Measurements from ENCODE around the gene BPIFA3.

The BPIFA3 gene

DNA sequence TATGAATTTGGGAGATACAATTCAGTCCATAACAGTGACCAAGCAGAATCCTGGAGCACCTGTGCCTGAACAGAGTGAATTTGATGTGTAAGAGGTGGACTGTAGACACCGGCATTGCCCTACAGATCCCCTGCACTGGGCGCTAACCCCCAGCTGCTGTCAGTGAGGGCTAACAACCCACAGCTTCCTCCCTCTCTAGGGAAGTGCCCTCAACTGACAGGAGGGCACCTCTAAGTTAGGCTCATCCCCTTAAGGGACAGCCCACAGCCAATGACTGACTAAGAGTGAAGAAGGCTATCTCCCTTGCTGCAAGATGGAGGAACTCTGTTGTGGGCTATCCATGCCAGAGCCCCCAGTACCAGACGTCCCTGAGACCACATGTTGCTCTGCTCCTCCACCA, 50.5 kb downstream of the BPIFA3 start:
- DNase-seq: no peak

DNA sequence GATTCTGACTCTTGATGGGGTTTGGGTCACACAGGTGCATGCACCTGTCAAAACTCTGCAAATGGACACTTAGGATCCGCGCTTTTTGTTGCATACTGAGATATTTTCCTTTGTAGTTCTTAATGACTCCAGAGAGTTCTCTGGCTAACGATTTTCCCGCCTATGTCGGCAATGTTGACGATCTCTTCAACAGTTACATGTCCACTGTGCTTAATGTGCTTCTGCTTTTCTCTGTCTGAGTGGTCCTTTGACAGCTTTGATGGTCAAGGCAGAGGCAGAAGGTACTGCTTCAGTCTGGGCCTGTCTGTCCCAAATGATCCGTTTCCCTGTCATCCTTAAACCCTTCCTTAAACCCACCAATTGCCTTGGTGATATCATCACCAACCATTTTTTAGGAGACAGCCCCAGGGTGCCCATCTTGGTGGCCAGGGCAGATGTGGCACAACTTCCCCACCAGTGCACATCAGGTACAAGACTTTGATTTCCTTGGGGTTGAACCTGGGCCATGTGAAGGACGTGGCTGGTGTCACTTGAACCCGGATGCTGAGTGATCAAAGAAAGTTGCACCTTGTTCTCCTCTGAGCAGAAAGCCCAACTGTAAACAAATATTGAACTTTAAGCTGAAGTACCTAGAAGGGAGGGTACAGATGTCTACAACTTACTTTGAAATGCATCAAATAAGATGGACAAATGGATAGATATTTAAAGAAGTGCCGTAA, 55.2 kb downstream of the BPIFA3 start:
- DNase-seq: peak; percentile 19

DNA sequence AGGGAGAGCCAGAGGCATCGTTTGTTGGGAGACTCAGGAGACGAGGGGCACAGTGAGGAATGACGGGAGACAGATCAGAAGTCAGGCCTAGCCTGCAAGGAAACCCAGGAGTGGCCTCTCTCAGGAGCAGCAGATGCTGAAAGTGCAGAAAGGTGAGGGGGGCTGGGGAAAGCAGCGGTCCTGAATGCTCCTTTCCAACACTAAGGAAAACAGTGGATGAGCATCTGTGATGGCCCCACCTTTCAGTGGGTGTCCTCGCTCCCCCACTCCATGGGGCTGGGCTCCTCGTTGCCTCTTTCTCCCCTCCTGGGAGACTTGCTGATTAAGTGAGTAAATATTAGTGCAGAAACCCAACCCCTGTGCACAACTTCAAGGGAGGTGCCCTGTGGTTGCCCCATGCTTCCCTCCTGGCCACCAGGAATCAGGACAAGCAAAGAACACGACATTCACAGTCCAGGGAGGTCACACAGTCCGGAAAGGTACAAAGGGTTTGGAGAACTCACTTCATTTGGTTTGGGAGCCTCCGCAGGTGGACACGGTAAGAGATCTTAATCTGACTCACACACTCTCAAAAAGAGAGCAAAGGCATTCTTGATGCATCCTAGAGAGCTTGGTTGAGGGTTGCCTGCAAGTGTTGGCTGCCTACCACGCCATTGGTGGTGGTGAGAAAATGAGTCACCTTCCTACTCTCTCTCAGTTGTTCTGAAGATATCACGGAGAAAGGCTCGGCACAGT, 56.1 kb downstream of the BPIFA3 start:
- peak; percentile 52 for DNase-seq

DNA sequence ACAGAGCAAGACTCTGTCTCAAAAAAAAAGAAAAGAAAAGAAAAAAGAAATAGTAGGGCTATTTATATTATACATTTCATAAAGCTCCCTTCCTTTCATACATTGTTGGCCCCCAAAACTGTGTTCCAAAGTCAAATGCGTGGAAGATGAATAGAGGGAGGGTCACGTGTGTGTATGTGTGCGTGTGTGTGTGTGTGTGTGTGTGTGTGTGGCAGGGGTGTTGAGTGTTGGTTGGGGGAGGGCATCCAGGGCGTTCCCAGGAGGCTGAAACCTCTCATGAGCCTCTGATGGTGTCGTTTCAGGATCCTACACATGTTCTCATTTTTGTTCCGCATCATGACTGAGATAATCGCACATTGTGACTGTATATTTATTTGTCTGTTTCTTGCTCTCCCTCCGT, 58.1 kb downstream of the BPIFA3 start:
- peak; percentile 23 for DNase-seq

DNA sequence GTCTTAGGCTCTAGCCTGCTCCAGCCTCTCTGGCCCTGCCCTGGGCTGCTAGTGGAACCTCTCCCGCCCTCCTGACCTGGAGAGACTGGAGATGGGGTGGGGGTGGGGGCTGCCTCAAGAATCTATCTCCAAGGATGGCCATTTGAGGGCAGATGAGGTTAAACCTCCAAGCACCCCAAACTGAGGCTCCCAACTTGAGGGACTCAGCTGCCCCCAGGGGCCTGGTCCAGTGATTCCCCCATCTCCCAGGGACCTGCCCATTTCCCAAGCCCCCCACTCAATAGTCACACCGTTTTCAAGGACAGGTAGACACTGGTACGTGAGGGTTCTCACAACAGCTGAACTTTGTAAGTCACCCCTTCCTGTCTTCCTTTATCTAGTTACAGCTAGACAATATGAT, 58.7 kb downstream of the BPIFA3 start:
- DNase-seq: peak; percentile 12

DNA sequence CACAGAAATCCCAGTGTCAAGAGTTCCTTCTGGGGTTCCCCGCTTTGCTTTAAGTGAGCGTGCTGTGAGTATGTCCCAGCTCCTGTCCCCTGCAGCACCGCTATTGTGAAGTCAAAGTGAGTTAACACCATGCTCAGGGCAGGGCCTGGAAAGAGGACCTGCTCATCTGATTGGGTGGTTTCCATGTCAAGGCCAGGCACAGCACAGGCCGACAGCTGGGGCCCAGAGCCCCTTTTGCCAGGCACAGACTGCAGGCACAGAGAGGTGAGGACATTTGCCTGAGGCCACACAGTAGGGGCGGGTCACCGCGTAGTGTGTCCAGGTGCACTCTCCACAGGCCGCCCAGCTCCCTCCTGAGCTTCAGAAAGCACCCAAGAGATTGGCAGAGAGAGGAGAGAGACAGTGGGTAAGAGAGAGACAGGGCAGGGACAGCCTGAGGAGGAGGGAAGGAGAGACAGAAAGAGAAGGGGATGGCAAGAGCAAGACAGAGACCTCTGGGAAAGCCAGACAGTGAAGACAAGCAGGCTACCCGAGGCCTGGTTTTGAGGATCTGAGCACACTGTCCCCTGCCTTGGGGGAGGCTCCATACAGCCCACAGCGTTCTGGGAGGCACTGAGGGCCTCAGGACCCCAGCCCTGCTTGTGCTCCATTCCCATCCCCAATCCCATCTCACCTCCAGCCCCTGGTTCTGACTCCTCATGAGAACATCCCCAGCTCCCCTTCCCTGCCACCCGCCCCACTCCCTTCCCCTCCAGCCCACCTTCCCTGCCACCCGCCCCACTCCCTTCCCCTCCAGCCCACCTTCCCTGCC, 59.4 kb downstream of the BPIFA3 start:
- peak; percentile 54 for DNase-seq

Measured in islet precursor cell (in vitro differentiated cells).